PC-3 (cell line): ENCODE measurements around the gene IZUMO4. TPM values are rescaled to one million over a fixed set of nuclear protein-coding genes. Genes with fewer than 3 reads are reported as not detected.
A peak's percentile ranks its signal among the peaks of the same experiment; 100 is the strongest.

Experiments
- ATAC-seq: fragments of 200-7000 bp; cut with Tn5 transposase; 2 replicates; pipeline ENCODE4 v1.9.1; 2020; ENCODE audit warnings: mild to moderate bottlenecking, moderate library complexity
- BruUV-seq: library from RNA; stranded (reverse); fragments of 400-500 nt; replicated peaks from 2 replicates; lab custom pipeline; 2021; lab: Mats Ljungman, UMichigan
- CTCF ChIA-PET: fragments of 300-600 bp; sonication (Branson Sonifier 250); formaldehyde crosslinking; loops from one replicate; lab custom pipeline; 2022; ENCODE audit warnings: antibody characterized with exemption; lab: Charles Lee
- POLR2A ChIA-PET: fragments of 300-600 bp; sonication (Branson Sonifier 250); formaldehyde crosslinking; loops from one replicate; lab custom pipeline; 2022; ENCODE audit warnings: antibody characterized with exemption; ENCODE audit not compliant: unreplicated experiment; lab: Charles Lee
- DNase-seq: peaks from one replicate; pipeline ENCODE4 v3.0.0-alpha.2; 2015
- H2AFZ ChIP-seq: fragments of 300-600 bp; sonication (generic); 2 replicates; pipeline ENCODE4 v1.6.0; 2016; ENCODE audit warnings: antibody characterized with exemption, low read length
- H3F3A ChIP-seq: fragments of 300-600 bp; sonication (generic); one replicate; pipeline ENCODE4 v1.6.0; 2017; ENCODE audit warnings: antibody characterized with exemption, low read length, control low read depth, mild to moderate bottlenecking; ENCODE audit not compliant: unreplicated experiment
- H3K27ac ChIP-seq: fragments of 300-600 bp; sonication (generic); 2 replicates; pipeline ENCODE4 v1.5.1; 2016; ENCODE audit warnings: mild to moderate bottlenecking, low read length
- H3K27me3 ChIP-seq: fragments of 300-600 bp; sonication (generic); 2 replicates; pipeline ENCODE4 v1.6.1; 2016; ENCODE audit warnings: low read length, mixed read lengths
- H3K36me3 ChIP-seq: fragments of 300-600 bp; sonication (generic); 2 replicates; pipeline ENCODE4 v1.6.1; 2016; ENCODE audit warnings: low read depth, mixed run types, low read length, mixed read lengths
- H3K4me1 ChIP-seq: fragments of 300-600 bp; sonication (generic); 2 replicates; pipeline ENCODE4 v1.5.1; 2016; ENCODE audit warnings: low read length; ENCODE audit not compliant: insufficient read depth
- H3K4me2 ChIP-seq: fragments of 300-600 bp; sonication (generic); 2 replicates; pipeline ENCODE4 v1.6.0; 2016; ENCODE audit warnings: low read length
- H3K4me3 ChIP-seq: fragments of 300-600 bp; sonication (generic); 2 replicates; pipeline ENCODE4 v1.5.1; 2016; ENCODE audit warnings: mild to moderate bottlenecking, low read length, mixed read lengths
- H3K79me2 ChIP-seq: fragments of 300-600 bp; sonication (generic); 2 replicates; pipeline ENCODE4 v1.6.1; 2017; ENCODE audit warnings: low read length, mixed read lengths
- H3K9ac ChIP-seq: fragments of 300-600 bp; sonication (generic); 2 replicates; pipeline ENCODE4 v1.6.0; 2016; ENCODE audit warnings: mild to moderate bottlenecking, low read length
- H3K9me2 ChIP-seq: fragments of 300-600 bp; sonication (generic); replicated peaks from 2 replicates; pipeline ENCODE4 v1.6.1; 2016; ENCODE audit warnings: mixed run types, low read length, mixed read lengths
- H3K9me3 ChIP-seq: fragments of 300-600 bp; sonication (generic); 2 replicates; pipeline ENCODE4 v1.6.1; 2016; ENCODE audit warnings: low read length, mixed read lengths
- H4K20me1 ChIP-seq: fragments of 300-600 bp; sonication (generic); 2 replicates; pipeline ENCODE4 v1.6.1; 2016; ENCODE audit warnings: low read length, mixed read lengths
- CTCF ChIP-seq: fragments of 300-600 bp; sonication (generic); conservative IDR thresholded peaks from 2 replicates; pipeline ENCODE4 v1.5.1; 2017; ENCODE audit warnings: antibody characterized with exemption, low read depth, mild to moderate bottlenecking, low read length
- EZH2 ChIP-seq: fragments of 300-600 bp; sonication (generic); IDR thresholded peaks from one replicate; pipeline ENCODE4 v1.6.1; 2017; ENCODE audit warnings: antibody characterized with exemption, mild to moderate bottlenecking, low read length; ENCODE audit not compliant: unreplicated experiment
- EZH2phosphoT487 ChIP-seq: fragments of 300-600 bp; sonication (generic); IDR thresholded peaks from 2 replicates; pipeline ENCODE4 v1.6.1; 2018; ENCODE audit warnings: mild to moderate bottlenecking, antibody characterized with exemption, low read length, borderline replicate concordance
- intact Hi-C: fragments of 100-400 bp; cut with micrococcal nuclease; formaldehyde crosslinking; loops from 2 replicates; pipeline ENCODE4 v1.9.0; 2023
- total RNA-seq: library from RNA; depleted of rRNA; stranded (reverse); fragments of >200 nt; gene quantifications from 2 replicates; pipeline ENCODE4 v1.2.3, GENCODE V29; 2014

Gene IZUMO4
- total RNA-seq, 1 experiment from 2014 or later: 3.6 TPM

- Histone ChIP-seq H3K9me2 (no peaks in the 10 kb centered on the region), H4K20me1 (no peaks in the 10 kb centered on the region), H3K4me2 (peak within 1 kb of the TSS; percentile 95), H3K9ac (peak within 1 kb of the TSS; percentile 82), H3K4me3 (peak within 1 kb of the TSS; percentile 87), H3K27ac (peak within 1 kb of the TSS; percentile 71), H3K36me3 (no peaks in the 10 kb centered on the region), H3K79me2 (peaks cover 29% of the 10 kb centered on the region), H3F3A (no peaks in the 10 kb centered on the region), H3K27me3 (no peaks in the 10 kb centered on the region), H2AFZ (peak within 1 kb of the TSS; percentile 78), H3K4me1 (peaks cover 9% of the 10 kb centered on the region), H3K9me3 (no peaks in the 10 kb centered on the region)
- DNase-seq: peak; percentile 77
- ATAC-seq: peak; percentile 42
- intact Hi-C loops: loop anchor here (5.0 kb wide), 1 partner anchor 56 kb away; the partner anchor contains the start of gene AP3D1
- POLR2A ChIA-PET: no interaction called here
- CTCF ChIA-PET: no interaction called here
- TF ChIP-seq EZH2phosphoT487 (no peak), CTCF (peak; percentile 44), EZH2 (no peak)
- no TSS peak for BruUV-seq
Observed at GRCh38 chr19:2096034-2096479, 658 bp upstream of the IZUMO4 start, which contains the start of gene MOB3A. TSS of gene MOB3A (minus strand) at chr19:2096326. CDS start at chr19:2078560, 17,766 bp downstream.

- H3K4me1 ChIP-seq: peaks cover 5% of the 10 kb centered on the region; the same call in 1 of the 2 replicates
- CTCF ChIA-PET: no interaction called here
- H3K9me3 ChIP-seq: no peaks in the 10 kb centered on the region
- no peaks in the 10 kb centered on the region for H4K20me1 ChIP-seq
- no peak for DNase-seq
- H3K9ac ChIP-seq: no peak overlapping the region; the same call in 1 of the 2 replicates
- no peaks in the 10 kb centered on the region for H3K27me3 ChIP-seq
- peak overlapping the region; percentile 95 for H3K4me2 ChIP-seq
- POLR2A ChIA-PET: interaction anchor here (0.6 kb wide), 1 partner anchor 38 kb away, joined by 6 read pairs; no protein-coding TSS in a partner anchor
- H2AFZ ChIP-seq: peak overlapping the region; percentile 78
- no TSS peak for BruUV-seq
- H3K79me2 ChIP-seq: peaks cover 29% of the 10 kb centered on the region
- H3K4me3 ChIP-seq: peak overlapping the region; percentile 65
- TF ChIP-seq EZH2phosphoT487 (no peak), EZH2 (no peak), CTCF (no peak)
- no peaks in the 10 kb centered on the region for H3F3A ChIP-seq
- no peaks in the 10 kb centered on the region; the same call in 1 of the 2 replicates for H3K36me3 ChIP-seq
- no peak overlapping the region for H3K27ac ChIP-seq
- intact Hi-C loops: loop anchor here (5.0 kb wide), 1 partner anchor 55 kb away; the partner anchor contains the start of gene AP3D1
- ATAC-seq: peak; percentile 1; the same call in 1 of the 2 replicates
- H3K9me2 ChIP-seq: no peaks in the 10 kb centered on the region
Observed at GRCh38 chr19:2097203-2097885, 629 bp downstream of the IZUMO4 start.
